ENCODE data around the gene DEPP1.

DNA sequence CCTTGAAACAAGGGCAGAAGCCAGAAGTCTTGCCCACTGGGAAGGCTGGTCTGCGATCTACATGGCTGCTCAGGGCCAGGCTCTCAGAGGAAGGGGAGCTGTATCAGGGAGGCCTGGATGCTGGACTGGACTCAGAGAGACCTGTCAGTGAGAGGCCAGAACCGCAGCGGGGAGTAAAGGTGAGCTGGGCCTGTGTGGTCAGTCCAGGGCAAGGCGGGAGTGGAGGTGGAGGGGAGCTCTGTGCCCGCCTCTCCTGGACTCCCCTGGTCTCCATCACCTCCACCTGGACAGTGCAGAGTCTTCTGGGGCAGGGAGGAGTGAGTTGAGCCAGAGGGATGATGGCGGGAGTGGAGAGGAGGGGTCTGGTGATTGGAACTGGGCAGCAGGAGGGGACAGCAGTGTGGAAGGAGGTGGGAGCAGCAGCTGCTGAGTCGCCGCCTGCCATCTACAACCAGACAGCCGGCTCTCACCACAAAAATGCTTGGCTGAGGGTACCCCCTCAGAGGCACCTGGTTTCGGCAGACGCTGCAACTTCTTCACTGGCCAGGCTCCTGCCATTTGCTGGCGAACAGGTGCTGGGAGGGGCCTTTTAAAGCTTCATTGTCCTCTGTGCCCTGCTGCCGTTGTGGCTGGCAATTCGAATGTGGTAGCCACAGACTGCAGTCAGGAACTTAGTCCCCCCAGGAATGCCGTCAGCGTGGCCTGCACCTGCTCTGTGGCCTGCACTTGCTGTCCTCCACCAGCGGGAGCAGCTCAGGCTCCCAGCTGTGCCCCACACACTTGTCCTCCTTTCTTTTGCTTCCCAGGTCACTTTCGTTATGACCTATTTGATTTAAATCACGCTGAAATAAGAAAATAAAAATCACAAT lies 15.5 kb downstream of the DEPP1 start:
- TF ChIP-seq EZH2 (IDR thresholded peaks at IDR 0.05; ENCODE audit: borderline replicate concordance, insufficient read depth, low read depth, low read length, poor library complexity, severe bottlenecking) = no peak
- TF ChIP-seq, protein P1, sequence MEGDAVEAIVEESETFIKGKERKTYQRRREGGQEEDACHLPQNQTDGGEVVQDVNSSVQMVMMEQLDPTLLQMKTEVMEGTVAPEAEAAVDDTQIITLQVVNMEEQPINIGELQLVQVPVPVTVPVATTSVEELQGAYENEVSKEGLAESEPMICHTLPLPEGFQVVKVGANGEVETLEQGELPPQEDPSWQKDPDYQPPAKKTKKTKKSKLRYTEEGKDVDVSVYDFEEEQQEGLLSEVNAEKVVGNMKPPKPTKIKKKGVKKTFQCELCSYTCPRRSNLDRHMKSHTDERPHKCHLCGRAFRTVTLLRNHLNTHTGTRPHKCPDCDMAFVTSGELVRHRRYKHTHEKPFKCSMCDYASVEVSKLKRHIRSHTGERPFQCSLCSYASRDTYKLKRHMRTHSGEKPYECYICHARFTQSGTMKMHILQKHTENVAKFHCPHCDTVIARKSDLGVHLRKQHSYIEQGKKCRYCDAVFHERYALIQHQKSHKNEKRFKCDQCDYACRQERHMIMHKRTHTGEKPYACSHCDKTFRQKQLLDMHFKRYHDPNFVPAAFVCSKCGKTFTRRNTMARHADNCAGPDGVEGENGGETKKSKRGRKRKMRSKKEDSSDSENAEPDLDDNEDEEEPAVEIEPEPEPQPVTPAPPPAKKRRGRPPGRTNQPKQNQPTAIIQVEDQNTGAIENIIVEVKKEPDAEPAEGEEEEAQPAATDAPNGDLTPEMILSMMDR (IDR thresholded peaks at IDR 0.05) = peak; percentile 32
